NCI-H1417 (cell line): ENCODE data around the gene WDR33.

ENCODE experiments used
- DNase-seq, 3 experiments: peaks; one replicate each; lab custom pipeline; 2025; lab: John Stamatoyannopoulos, UW

WDR33 gene

GRCh38 chr2:127695491-127696472 lies 115.2 kb downstream of the WDR33 start:
- peak in 2 of 3 experiments; percentile 10 to 12 for DNase-seq

DNA sequence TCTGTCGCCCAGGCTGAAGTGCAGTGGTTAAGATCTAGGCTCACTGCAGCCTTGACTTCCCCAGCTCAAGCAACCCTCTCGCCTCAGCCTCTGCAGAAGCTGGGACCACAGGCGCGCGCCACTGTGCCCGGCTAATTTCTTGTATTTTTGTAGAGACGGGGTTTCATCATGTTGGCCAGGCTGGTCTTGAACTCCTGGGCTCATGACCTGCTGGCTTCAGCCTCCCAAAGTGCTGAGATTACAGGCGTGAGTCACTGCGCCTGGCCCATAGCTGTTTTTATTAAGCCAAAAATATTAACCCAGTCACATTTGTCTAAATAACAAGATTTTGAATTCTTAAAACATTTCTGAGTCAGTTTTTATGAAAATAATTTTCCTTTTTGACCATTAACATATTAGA lies 116.0 kb downstream of the WDR33 start:
- DNase-seq, result no peak

DNA sequence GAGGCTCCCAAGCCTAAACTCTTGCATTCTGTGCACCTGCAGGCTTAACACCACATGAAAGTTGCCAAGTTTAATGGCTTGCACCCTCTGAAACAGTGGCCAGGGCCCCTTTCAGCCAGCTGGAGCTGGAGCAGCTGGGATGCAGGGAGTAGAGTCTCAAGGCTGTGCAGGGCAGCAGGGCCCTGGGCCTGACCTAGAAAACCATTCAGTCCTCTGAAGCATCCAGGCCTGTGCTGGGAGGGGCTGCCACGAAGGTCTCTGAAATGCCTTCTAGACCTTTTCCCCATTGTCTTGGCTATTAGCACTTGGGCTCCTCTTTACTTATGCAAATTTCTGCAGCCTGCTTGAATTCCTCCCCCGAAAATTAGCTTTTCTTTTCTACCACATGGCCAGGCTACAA lies 120.3 kb downstream of the WDR33 start:
- DNase-seq, result no peak

GRCh38 chr2:127688405-127688804 lies 122.6 kb downstream of the WDR33 start:
- no peak for DNase-seq

DNA sequence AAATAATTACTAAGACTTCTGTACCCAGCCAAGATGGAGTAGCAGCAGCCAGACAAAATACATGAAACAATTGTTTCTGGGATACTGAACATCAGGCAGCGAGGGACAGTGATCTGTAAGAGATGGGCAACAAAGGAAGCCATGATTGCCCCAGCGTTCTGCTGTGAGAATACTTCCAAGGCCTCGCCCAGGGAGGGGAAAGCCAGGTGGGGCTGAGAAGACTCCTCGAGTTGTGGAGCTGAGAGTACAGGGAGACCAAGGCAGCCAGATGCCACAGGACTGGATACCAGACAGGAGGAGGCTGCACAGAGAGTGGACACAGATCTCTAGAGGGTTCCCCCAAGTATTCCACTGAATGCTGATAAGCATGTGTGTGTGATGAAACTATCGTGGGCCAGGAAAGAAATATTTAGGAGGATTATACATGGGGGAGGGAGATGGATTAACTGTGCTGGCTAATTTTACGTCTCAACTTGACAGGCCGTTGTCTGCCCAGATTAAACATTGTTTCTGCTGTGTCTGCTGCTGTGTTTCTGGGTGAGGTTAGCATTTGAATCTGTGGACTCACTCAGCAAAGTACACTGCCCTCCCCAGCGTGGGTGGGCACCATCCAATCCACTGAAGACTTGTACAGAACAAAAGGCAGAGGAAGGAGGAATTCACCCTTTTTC lies 125.4 kb downstream of the WDR33 start:
- no peak for DNase-seq

GRCh38 chr2:127683757-127684156 lies 127.2 kb downstream of the WDR33 start:
- no peak for DNase-seq

GRCh38 chr2:127683056-127683455 lies 127.9 kb downstream of the WDR33 start:
- DNase-seq, result no peak

DNA sequence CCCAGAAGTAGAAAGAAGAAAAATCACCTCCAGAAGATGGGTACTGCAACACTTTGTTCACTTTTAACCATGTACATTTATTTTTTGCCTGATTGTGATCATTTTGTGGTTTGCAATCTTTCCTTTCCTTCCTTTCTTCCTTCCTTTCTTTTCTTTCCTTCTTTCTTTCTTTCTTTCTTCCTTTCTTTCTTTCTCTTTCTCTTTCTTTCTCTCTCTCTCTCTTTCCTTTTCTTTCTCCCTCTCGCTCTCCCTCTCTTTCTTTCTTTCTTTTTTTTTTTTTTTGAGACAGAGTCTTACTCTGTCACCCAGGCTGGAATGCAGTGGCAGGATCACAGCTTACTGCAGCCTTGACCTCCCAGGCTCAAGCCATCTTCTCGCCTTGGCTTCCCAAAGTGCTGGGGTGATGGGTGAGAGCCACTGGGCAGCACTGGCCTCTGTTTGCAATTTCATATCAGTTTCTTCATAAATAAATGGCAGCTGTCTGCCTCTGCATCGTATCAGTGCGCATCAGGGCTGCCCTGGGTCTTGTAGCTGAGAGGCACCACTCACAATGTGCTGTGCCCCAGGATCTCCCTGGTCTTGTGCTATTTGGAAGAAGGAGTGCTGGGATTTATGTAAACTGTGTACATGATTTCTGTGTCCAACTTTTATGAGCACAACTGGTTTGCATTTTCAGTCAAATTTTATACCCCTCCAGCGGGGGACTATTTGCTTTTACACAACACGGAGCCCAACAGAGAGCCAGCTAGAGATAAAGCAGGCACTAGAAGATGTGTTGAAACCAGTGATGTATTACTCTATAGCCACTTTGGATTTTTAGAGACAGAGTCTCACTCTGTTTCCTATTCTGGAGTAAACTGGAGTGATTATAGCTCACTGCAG lies 128.8 kb downstream of the WDR33 start:
- no peak for DNase-seq

GRCh38 chr2:127681288-127681804 lies 129.6 kb downstream of the WDR33 start:
- DNase-seq, result no peak

- DNase-seq, result no peak
Observed at GRCh38 chr2:127680706-127681287, 130.2 kb downstream of the WDR33 start.

DNA sequence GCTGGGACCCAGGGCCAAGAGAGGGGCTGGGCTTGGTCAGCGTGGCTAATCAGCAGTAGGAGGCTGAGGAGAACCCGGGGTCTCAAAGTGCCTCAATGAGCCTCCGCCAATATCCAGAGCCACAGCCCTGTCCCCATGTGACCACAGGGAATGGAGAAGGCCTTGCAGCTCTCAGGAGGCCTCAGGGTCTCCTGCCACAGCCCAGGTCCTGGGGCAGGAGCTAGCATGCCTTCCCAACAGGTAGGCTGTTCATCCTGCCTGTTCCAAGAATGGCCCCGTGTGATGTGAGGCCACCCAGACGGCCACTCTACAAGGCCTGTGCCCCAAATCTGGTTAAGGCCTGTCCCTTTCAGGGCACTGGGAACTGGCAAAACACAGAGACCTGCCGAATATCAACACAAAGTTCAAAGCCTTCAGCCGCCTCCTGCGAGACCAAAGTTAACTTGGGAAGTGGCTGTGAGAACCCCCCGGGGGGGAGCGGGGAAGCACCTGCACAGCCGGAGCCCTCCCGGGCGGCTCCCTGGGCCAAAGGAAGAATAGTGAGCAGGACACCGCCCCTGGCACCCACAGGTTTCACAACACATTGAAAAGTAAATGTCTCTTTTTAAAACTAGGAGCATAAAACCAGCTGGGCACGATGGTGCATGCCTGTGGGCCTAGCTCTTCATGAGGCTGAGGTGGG lies 131.2 kb downstream of the WDR33 start:
- no peak for DNase-seq

GRCh38 chr2:127678991-127679390 lies 132.0 kb downstream of the WDR33 start:
- DNase-seq, result no peak

GRCh38 chr2:127678531-127678930 lies 132.4 kb downstream of the WDR33 start:
- peak in 1 of 3 experiments; percentile 4 for DNase-seq

- DNase-seq, result no peak
Observed at GRCh38 chr2:127676906-127677305, 134.1 kb downstream of the WDR33 start.

DNA sequence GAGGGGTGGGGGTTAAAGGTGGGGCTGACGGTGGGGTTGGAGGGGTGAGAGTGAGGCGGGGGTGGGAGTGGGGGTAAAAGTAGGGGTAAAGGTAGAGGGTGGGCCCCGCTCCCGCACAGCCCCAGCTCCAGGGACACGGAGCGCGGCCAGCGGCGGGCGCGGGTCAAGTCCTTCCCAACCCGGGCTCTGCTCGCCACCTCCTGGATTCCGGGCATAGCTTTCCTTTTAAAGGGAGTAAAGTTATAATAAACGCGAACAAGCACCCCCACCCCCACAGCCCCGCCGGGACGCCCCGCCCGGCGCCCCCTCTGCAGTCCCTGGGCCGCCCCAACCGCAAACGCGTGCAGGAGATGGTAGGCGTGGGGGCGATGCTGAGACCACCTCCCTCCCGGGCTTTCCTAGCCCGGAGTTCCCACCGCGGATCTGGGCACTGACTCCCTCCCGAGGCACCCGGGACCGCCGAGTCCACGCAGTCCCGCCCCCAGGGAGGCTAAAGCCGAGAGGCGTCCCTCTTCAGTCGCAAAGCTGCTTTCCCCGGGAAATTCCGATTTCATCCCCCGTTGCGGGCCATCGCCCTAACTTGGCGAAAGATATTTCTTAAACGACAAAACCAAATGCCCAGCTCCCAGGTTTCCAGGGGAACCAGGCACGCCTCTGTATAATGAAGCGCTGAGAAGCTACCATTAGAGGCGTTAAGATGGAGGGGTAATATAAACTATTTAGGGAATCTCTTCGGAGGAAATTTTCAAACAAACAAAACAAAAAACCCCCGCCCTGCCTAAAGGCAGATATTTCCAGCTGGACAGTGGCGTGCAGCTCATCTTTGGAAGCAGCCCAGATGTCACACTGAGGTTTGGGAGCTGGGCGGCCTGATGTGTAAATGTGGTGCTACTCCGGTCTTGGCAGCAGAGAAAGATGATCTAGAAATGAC lies 135.4 kb downstream of the WDR33 start, which contains the start of gene LIMS2:
LIMS2 (minus strand) TSS at position 200 of the 931 bp plus-strand sequence. CDS start 506 bp downstream, outside the sequence.
- peak; percentile 15 to 65 (median 33) for DNase-seq

DNA sequence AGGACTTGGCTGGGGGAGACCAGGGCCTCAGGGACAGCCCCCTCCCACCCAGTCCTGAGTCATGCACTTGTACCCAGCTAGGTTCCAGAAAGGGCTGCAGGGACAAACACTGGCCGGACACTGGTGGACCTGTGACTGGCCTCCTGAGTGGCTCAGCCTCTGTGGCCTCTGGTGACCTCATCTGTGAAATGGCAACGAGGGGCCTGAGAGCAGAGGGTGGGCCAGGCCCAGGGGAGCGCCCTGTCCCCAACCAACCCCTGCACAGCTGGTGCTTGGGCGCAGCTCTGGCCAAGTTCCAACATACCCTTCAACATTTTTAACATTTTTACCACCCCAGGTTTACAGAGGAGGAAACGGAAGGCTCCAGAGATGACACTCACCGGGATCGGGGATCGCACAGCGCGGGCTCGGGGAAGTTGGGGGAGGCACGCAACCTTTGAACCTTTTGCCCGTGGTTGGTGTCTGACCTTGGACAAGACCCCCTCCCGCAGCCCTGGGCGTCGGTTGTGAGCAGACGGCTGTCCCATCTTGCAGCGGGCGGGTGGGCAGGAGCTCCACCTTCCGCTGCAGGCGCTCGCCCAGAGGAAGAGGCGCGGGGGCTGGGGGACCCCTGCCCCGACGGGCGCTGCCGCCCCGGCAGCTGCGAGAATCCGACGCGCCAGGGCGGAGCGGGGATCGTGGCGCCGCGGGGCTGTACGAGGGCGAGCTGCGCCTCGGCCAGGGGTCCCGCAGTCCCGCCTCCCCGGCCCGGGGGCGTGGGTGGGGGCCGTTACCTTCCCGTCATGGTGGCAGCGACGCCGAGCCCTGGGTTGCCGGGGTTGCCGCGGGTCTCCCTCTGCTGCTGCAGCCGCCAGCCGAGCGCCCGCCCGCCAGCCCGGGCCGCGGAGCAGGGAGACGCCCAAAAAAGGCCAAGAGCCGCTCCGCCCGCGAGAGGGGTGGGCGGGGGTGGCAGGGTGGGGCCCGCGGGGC lies 136.4 kb downstream of the WDR33 start:
- DNase-seq, result peak in 2 of 3 experiments; percentile 8 to 18

GRCh38 chr2:127673291-127674069 lies 137.5 kb downstream of the WDR33 start:
- DNase-seq, result no peak
